Measurements from ENCODE around the gene RTKN.

Gene RTKN

GRCh38 chr2:74390606-74391005 lies 51.1 kb downstream of the RTKN start:
- DNase-seq (ENCODE audit: low spot score in 2 of 2) (no peak), ATAC-seq (replicated peaks; ENCODE audit: extremely low read depth, poor library complexity, severe bottlenecking) (no peak)
- Mint-ChIP-seq H3K9me3 (no peaks in the 10 kb centered on the region), H3K27ac (ENCODE audit: low read depth) (no peak overlapping the region), H3K27me3 (peaks cover 11% of the 10 kb centered on the region), H3K36me3 (ENCODE audit: insufficient read depth) (peaks cover 8% of the 10 kb centered on the region), H3K4me1 (peaks cover 5% of the 10 kb centered on the region), H3K4me3 (peak overlapping the region; percentile 93)

GRCh38 chr2:74387346-74387745 lies 54.4 kb downstream of the RTKN start:
- ATAC-seq (replicated peaks; ENCODE audit: extremely low read depth, poor library complexity, severe bottlenecking), result no peak
- no peak for DNase-seq (ENCODE audit: low spot score in 2 of 2)
- peaks cover 11% of the 10 kb centered on the region for H3K4me1 Mint-ChIP-seq
- H3K27me3 Mint-ChIP-seq, result no peaks in the 10 kb centered on the region
- H3K9me3 Mint-ChIP-seq, result no peaks in the 10 kb centered on the region
- no peak overlapping the region for H3K4me3 Mint-ChIP-seq
- no peak overlapping the region for H3K27ac Mint-ChIP-seq (ENCODE audit: low read depth)
- peaks cover 6% of the 10 kb centered on the region for H3K36me3 Mint-ChIP-seq (ENCODE audit: insufficient read depth)

GRCh38 chr2:74385396-74385795 lies 56.3 kb downstream of the RTKN start:
- no peak overlapping the region for H3K4me3 Mint-ChIP-seq
- no peak overlapping the region for H3K27ac Mint-ChIP-seq (ENCODE audit: low read depth)
- DNase-seq (ENCODE audit: low spot score in 2 of 2) (no peak), ATAC-seq (replicated peaks; ENCODE audit: extremely low read depth, poor library complexity, severe bottlenecking) (no peak)
- H3K27me3 Mint-ChIP-seq, result no peaks in the 10 kb centered on the region
- no peaks in the 10 kb centered on the region for H3K9me3 Mint-ChIP-seq
- peaks cover 3% of the 10 kb centered on the region for H3K36me3 Mint-ChIP-seq (ENCODE audit: insufficient read depth)
- H3K4me1 Mint-ChIP-seq, result peaks cover 21% of the 10 kb centered on the region

- ATAC-seq (replicated peaks; ENCODE audit: extremely low read depth, poor library complexity, severe bottlenecking) (no peak), DNase-seq (ENCODE audit: low spot score in 2 of 2) (no peak)
- H3K27me3 Mint-ChIP-seq, result no peaks in the 10 kb centered on the region
Measured at GRCh38 chr2:74384051-74384450, 57.7 kb downstream of the RTKN start.

GRCh38 chr2:74383254-74383653 lies 58.5 kb downstream of the RTKN start:
- DNase-seq (ENCODE audit: low spot score in 2 of 2) (no peak), ATAC-seq (replicated peaks; ENCODE audit: extremely low read depth, poor library complexity, severe bottlenecking) (no peak)

More at GRCh38 chr2:74384051-74384450, 57.7 kb downstream of the RTKN start:
- Mint-ChIP-seq H3K9me3 (no peaks in the 10 kb centered on the region), H3K27ac (ENCODE audit: low read depth) (no peak overlapping the region), H3K36me3 (ENCODE audit: insufficient read depth) (peaks cover 3% of the 10 kb centered on the region), H3K4me1 (peaks cover 34% of the 10 kb centered on the region), H3K4me3 (no peak overlapping the region)

GRCh38 chr2:74381751-74382150 lies 60.0 kb downstream of the RTKN start:
- ATAC-seq (replicated peaks; ENCODE audit: extremely low read depth, poor library complexity, severe bottlenecking), result no peak
- peaks cover 55% of the 10 kb centered on the region for H3K4me1 Mint-ChIP-seq
- no peaks in the 10 kb centered on the region for H3K27me3 Mint-ChIP-seq

More at GRCh38 chr2:74383254-74383653, 58.5 kb downstream of the RTKN start:
- Mint-ChIP-seq H3K9me3 (no peaks in the 10 kb centered on the region), H3K4me1 (peaks cover 40% of the 10 kb centered on the region), H3K4me3 (no peak overlapping the region), H3K36me3 (ENCODE audit: insufficient read depth) (peaks cover 3% of the 10 kb centered on the region), H3K27ac (ENCODE audit: low read depth) (no peak overlapping the region), H3K27me3 (no peaks in the 10 kb centered on the region)

GRCh38 chr2:74379851-74380789 lies 61.6 kb downstream of the RTKN start, which contains the start of gene DCTN1:
Gene DCTN1 (minus strand): TSS chr2:74380311. CDS start chr2:74380037, 274 bp downstream.
- Mint-ChIP-seq H3K27ac (ENCODE audit: low read depth) (peak within 1 kb of the TSS; percentile 68), H3K9me3 (no peaks in the 10 kb centered on the region), H3K27me3 (no peaks in the 10 kb centered on the region), H3K4me1 (peaks cover 55% of the 10 kb centered on the region), H3K36me3 (ENCODE audit: insufficient read depth) (peaks cover 16% of the 10 kb centered on the region), H3K4me3 (peak within 1 kb of the TSS; percentile 68)
- ATAC-seq (replicated peaks; ENCODE audit: extremely low read depth, poor library complexity, severe bottlenecking) (no peak), DNase-seq (ENCODE audit: low spot score in 2 of 2) (no peak)

More at GRCh38 chr2:74381751-74382150, 60.0 kb downstream of the RTKN start:
- Mint-ChIP-seq H3K27ac (ENCODE audit: low read depth) (peak overlapping the region; percentile 67), H3K4me3 (peak overlapping the region; percentile 14), H3K36me3 (ENCODE audit: insufficient read depth) (peaks cover 15% of the 10 kb centered on the region), H3K9me3 (no peaks in the 10 kb centered on the region)
- no peak for DNase-seq (ENCODE audit: low spot score in 2 of 2)

GRCh38 chr2:74378007-74378406 lies 63.7 kb downstream of the RTKN start:
- H3K4me3 Mint-ChIP-seq, result no peak overlapping the region
- H3K4me1 Mint-ChIP-seq, result peaks cover 50% of the 10 kb centered on the region
- H3K36me3 Mint-ChIP-seq (ENCODE audit: insufficient read depth), result peaks cover 16% of the 10 kb centered on the region
- ATAC-seq (replicated peaks; ENCODE audit: extremely low read depth, poor library complexity, severe bottlenecking) (no peak), DNase-seq (ENCODE audit: low spot score in 2 of 2) (no peak)
- H3K27me3 Mint-ChIP-seq, result no peaks in the 10 kb centered on the region
- H3K27ac Mint-ChIP-seq (ENCODE audit: low read depth), result no peak overlapping the region
- no peaks in the 10 kb centered on the region for H3K9me3 Mint-ChIP-seq

GRCh38 chr2:74375838-74376237 lies 65.9 kb downstream of the RTKN start:
- H3K27ac Mint-ChIP-seq (ENCODE audit: low read depth), result peak overlapping the region; percentile 21
- H3K4me3 Mint-ChIP-seq, result no peak overlapping the region
- peaks cover 46% of the 10 kb centered on the region for H3K4me1 Mint-ChIP-seq
- H3K9me3 Mint-ChIP-seq, result no peaks in the 10 kb centered on the region
- no peaks in the 10 kb centered on the region for H3K27me3 Mint-ChIP-seq
- H3K36me3 Mint-ChIP-seq (ENCODE audit: insufficient read depth), result peaks cover 16% of the 10 kb centered on the region
- no peak for ATAC-seq (replicated peaks; ENCODE audit: extremely low read depth, poor library complexity, severe bottlenecking)
- DNase-seq (ENCODE audit: low spot score in 2 of 2), result no peak

All from central memory CD8-positive, alpha-beta T cell (primary cell).